ENCODE results near the gene TOLLIP. TPM values are rescaled to one million over a fixed set of nuclear protein-coding genes. Genes with fewer than 3 reads are reported as not detected.
"Not testable (repeated sequence)": the region's sequence is repeated elsewhere in the genome, so short reads cannot be mapped to it uniquely, and the experiment has no call there.

The TOLLIP gene
- total and polyA plus RNA-seq, 2 of the 4 experiments (the other 2 are of a cell fraction) = 19.7 to 42.9 TPM

DNA sequence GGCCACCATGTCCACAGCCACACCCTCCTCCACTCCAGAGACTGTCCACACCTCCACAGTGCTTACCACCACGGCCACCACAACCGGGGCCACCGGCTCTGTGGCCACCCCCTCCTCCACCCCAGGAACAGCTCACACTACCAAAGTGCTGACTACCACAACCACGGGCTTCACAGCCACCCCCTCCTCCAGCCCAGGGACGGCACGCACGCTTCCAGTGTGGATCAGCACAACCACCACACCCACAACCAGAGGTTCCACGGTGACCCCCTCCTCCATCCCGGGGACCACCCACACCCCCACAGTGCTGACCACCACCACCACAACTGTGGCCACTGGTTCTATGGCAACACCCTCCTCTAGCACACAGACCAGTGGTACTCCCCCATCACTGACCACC lies 64.9 kb downstream of the TOLLIP start:
- H3K9ac ChIP-seq (ENCODE audit: low read depth, low read length); dilution Hi-C loops (cut with HindIII; ENCODE audit: low sequenced_read_pairs, unreplicated experiment); H2BK5ac ChIP-seq (ENCODE audit: low read depth, low read length, poor library complexity, severe bottlenecking); BruUV-seq (replicated peaks); H2BK120ac ChIP-seq (ENCODE audit: low read depth, low read length); H3K9me1 ChIP-seq (ENCODE audit: insufficient read depth, low read length); H3K27me3 ChIP-seq (ENCODE audit: control insufficient read depth, insufficient read depth, low read length); H3K79me1 ChIP-seq (ENCODE audit: low read depth in 1 of 2, low read length in 2 of 2); H2BK15ac ChIP-seq (ENCODE audit: low read depth, low read length); ATAC-seq (ENCODE audit: low read depth); H3K56ac ChIP-seq (ENCODE audit: extremely low read depth, insufficient read depth, low read length); H2AFZ ChIP-seq (replicated peaks; ENCODE audit: low read length, poor library complexity); H2BK20ac ChIP-seq (ENCODE audit: low read depth, low read length); H2AK9ac ChIP-seq (replicated peaks; ENCODE audit: low read depth, low read length, poor library complexity); H3K4me2 ChIP-seq (ENCODE audit: low read depth, low read length); H3K4me3 ChIP-seq (ENCODE audit: insufficient read depth, low read depth, low read length); H4K20me1 ChIP-seq (ENCODE audit: insufficient read depth, low read length); DNase-seq; H3K18ac ChIP-seq (ENCODE audit: low read depth, low read length); CTCF ChIA-PET; intact Hi-C loops (cut with micrococcal nuclease); H3K36me3 ChIP-seq (ENCODE audit: control insufficient read depth, insufficient read depth, low read length); H4K8ac ChIP-seq (ENCODE audit: low read depth in 2 of 2, low read length in 2 of 2); in situ Hi-C loops (cut with MboI; ENCODE audit: low sequenced_read_pairs); H3K27ac ChIP-seq (ENCODE audit: insufficient read depth, low read length); H3K4ac ChIP-seq (ENCODE audit: low read depth, low read length); H4K91ac ChIP-seq (ENCODE audit: insufficient read depth, low read depth, low read length); H3K23ac ChIP-seq (ENCODE audit: low read depth, low read length); H3K4me1 ChIP-seq (ENCODE audit: control insufficient read depth, insufficient read depth, low read length); POLR2A ChIA-PET (ENCODE audit: unreplicated experiment); H2AK5ac ChIP-seq (ENCODE audit: low read depth, low read length); H4K5ac ChIP-seq (ENCODE audit: low read depth, low read length); H3K14ac ChIP-seq (replicated peaks; ENCODE audit: low read depth, low read length): not testable (repeated sequence)
- H3K9me3 ChIP-seq (ENCODE audit: control insufficient read depth, insufficient read depth, low read length) = peaks cover 18% of the 10 kb centered on the region; the same call in 1 of the 2 replicates
- WGBS, 2 experiments (ENCODE audit: extremely low coverage in 2 of 2, insufficient read length in 1 of 2) = no CpG with 5 or more reads among the region's 9 CpGs

DNA sequence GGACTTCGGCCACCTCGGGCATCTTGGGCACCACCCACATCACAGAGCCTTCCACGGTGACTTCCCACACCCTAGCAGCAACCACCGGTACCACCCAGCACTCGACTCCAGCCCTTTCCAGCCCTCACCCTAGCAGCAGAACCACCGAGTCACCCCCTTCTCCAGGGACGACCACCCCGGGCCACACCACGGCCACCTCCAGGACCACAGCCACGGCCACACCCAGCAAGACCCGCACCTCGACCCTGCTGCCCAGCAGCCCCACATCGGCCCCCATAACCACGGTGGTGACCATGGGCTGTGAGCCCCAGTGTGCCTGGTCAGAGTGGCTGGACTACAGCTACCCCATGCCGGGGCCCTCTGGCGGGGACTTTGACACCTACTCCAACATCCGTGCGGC lies 65.9 kb downstream of the TOLLIP start:
- H2AK9ac ChIP-seq (replicated peaks; ENCODE audit: low read depth, low read length, poor library complexity); CTCF ChIA-PET; POLR2A ChIA-PET (ENCODE audit: unreplicated experiment); H2BK5ac ChIP-seq (ENCODE audit: low read depth, low read length, poor library complexity, severe bottlenecking); H4K5ac ChIP-seq (ENCODE audit: low read depth, low read length); H3K18ac ChIP-seq (ENCODE audit: low read depth, low read length); H3K23ac ChIP-seq (ENCODE audit: low read depth, low read length); H3K4me2 ChIP-seq (ENCODE audit: low read depth, low read length); H3K4ac ChIP-seq (ENCODE audit: low read depth, low read length); H3K9me1 ChIP-seq (ENCODE audit: insufficient read depth, low read length); in situ Hi-C loops (cut with MboI; ENCODE audit: low sequenced_read_pairs); H3K36me3 ChIP-seq (ENCODE audit: control insufficient read depth, insufficient read depth, low read length); H3K79me1 ChIP-seq (ENCODE audit: low read depth in 1 of 2, low read length in 2 of 2); H2AFZ ChIP-seq (replicated peaks; ENCODE audit: low read length, poor library complexity); H3K27me3 ChIP-seq (ENCODE audit: control insufficient read depth, insufficient read depth, low read length); BruUV-seq (replicated peaks); DNase-seq; H4K91ac ChIP-seq (ENCODE audit: insufficient read depth, low read depth, low read length); H3K56ac ChIP-seq (ENCODE audit: extremely low read depth, insufficient read depth, low read length); H3K9ac ChIP-seq (ENCODE audit: low read depth, low read length); H3K27ac ChIP-seq (ENCODE audit: insufficient read depth, low read length); H3K4me3 ChIP-seq (ENCODE audit: insufficient read depth, low read depth, low read length); H2BK20ac ChIP-seq (ENCODE audit: low read depth, low read length); H3K14ac ChIP-seq (replicated peaks; ENCODE audit: low read depth, low read length); H2BK120ac ChIP-seq (ENCODE audit: low read depth, low read length); intact Hi-C loops (cut with micrococcal nuclease); H4K20me1 ChIP-seq (ENCODE audit: insufficient read depth, low read length); ATAC-seq (ENCODE audit: low read depth); H2BK15ac ChIP-seq (ENCODE audit: low read depth, low read length); H2AK5ac ChIP-seq (ENCODE audit: low read depth, low read length); H3K4me1 ChIP-seq (ENCODE audit: control insufficient read depth, insufficient read depth, low read length); H4K8ac ChIP-seq (ENCODE audit: low read depth in 2 of 2, low read length in 2 of 2); dilution Hi-C loops (cut with HindIII; ENCODE audit: low sequenced_read_pairs, unreplicated experiment): not testable (repeated sequence)
- H3K9me3 ChIP-seq (ENCODE audit: control insufficient read depth, insufficient read depth, low read length) = peaks cover 18% of the 10 kb centered on the region; the same call in 1 of the 2 replicates
- 100% methylated on average over 3 of the region's 18 CpGs; no CpG with 5 or more reads in 1 of the 2 experiments for WGBS, 2 experiments (ENCODE audit: extremely low coverage in 2 of 2, insufficient read length in 1 of 2)

Measured in IMR-90 (cell line).